Neuron (in vitro differentiated cells): Measurements from ENCODE around the gene DYNLL2.
A peak's percentile ranks its signal among the peaks of the same experiment; 100 is the strongest.
"Not testable (repeated sequence)": the region's sequence is repeated elsewhere in the genome, so short reads cannot be mapped to it uniquely, and the experiment has no call there.

Experiments used
- H2AFZ ChIP-seq: one replicate; pipeline ENCODE4 v1.6.1; 2013; ENCODE audit warnings: low read depth, mild to moderate bottlenecking, inconsistent platforms, low read length, moderate library complexity
- H3K27me3 ChIP-seq: one replicate; pipeline ENCODE4 v1.6.1; 2013; ENCODE audit warnings: low read length; ENCODE audit not compliant: insufficient read depth
- H3K36me3 ChIP-seq: one replicate; pipeline ENCODE4 v1.6.1; 2013; ENCODE audit warnings: low read length; ENCODE audit not compliant: insufficient read depth
- H3K4me1 ChIP-seq: one replicate; pipeline ENCODE4 v1.6.1; 2013; ENCODE audit warnings: low read length; ENCODE audit not compliant: insufficient read depth
- H3K4me3 ChIP-seq: 2 replicates; pipeline ENCODE4 v1.5.1; 2013; ENCODE audit warnings: mild to moderate bottlenecking, low read length, moderate library complexity
- H3K9me3 ChIP-seq: one replicate; pipeline ENCODE4 v1.6.1; 2013; ENCODE audit warnings: low read length

The DYNLL2 gene

GRCh38 chr17:58052945-58053715 is 30.1 kb upstream of the DYNLL2 start:
- Histone ChIP-seq H3K4me3 (no peak overlapping the region), H3K4me1 (peaks cover 9% of the 10 kb centered on the region), H3K27me3 (peaks cover 11% of the 10 kb centered on the region), H3K36me3 (no peaks in the 10 kb centered on the region), H2AFZ (no peak overlapping the region), H3K9me3 (no peaks in the 10 kb centered on the region)

DNA sequence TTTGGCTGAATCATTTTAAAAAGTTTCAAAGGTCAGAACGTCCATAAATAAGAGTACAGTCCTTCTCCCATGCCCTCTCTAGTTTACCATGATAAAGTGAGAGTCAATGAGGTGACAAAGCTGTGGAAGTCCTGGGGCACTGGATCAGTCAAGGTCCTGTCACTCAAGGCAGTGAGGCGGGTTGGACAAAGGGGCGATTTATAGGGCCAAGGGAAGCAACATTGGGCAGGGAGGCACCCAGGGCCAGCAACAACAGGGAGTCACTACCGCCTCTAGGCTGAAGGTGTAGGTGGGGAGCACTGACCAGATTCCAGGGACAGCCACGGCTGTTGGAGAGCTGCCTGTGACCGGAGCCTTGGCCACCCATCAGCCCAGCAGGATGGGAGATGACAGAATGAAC is 28.6 kb upstream of the DYNLL2 start:
- H3K36me3 ChIP-seq: no peaks in the 10 kb centered on the region
- H3K4me1 ChIP-seq: peaks cover 9% of the 10 kb centered on the region
- peaks cover 8% of the 10 kb centered on the region for H3K27me3 ChIP-seq
- no peaks in the 10 kb centered on the region for H3K9me3 ChIP-seq
- no peak overlapping the region for H3K4me3 ChIP-seq
- no peak overlapping the region for H2AFZ ChIP-seq

DNA sequence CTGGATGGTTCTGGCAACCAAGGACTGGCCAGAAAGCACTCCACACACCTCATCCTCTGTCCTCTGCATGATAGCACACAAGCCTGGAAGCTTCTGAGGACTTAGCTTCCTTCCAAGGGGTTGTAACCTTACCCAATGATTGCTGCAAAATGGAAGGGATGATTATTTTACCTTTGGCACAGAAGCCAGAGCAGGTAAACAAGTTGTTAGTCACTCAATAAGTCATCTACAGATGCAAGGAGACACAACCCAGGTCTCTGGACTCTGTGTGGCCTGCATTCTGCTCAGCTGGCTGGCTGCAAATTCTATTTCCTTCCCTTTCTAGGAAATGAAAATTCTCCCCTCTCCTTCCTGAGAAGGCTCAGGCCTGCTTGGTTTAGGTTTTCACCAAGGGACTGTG is 26.7 kb upstream of the DYNLL2 start:
- Histone ChIP-seq H3K9me3 (no peaks in the 10 kb centered on the region), H3K36me3 (no peaks in the 10 kb centered on the region), H3K4me1 (peaks cover 9% of the 10 kb centered on the region), H3K27me3 (peaks cover 16% of the 10 kb centered on the region), H3K4me3 (no peak overlapping the region), H2AFZ (no peak overlapping the region)

- Histone ChIP-seq H2AFZ (no peak overlapping the region), H3K27me3 (peaks cover 14% of the 10 kb centered on the region), H3K9me3 (no peaks in the 10 kb centered on the region), H3K36me3 (no peaks in the 10 kb centered on the region), H3K4me1 (peaks cover 9% of the 10 kb centered on the region), H3K4me3 (no peak overlapping the region)
These were observed 24.1 kb upstream of the DYNLL2 start for GRCh38 chr17:58059141-58059540.

DNA sequence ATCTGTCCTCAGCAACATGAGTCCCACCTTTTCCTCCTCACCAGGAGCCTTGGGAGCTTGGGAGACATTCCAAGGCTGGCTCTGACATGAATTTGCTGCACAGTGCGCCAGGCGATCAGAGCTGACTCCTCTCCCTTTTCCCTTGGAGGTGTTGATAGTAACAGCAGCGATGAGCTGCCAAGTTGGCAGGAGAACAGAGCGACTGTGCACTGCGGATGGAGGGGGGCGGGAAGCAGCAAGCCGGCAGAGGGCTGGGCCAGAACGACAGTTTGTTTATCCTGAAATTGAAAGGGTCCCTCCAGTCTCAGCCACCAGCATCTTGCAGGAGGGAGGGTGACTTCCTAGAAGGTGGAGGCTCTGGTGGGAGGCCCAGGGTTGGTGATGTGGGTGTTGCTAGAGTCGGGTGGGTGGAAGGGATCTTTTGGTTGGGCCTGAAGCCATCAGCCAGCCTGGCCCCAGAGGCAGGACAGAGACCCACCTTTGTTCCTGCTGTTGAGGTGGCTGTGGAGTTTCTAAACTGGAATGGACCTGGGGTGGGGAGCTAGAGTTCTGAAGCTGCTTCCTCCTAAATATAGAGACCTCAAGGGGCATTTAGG is 22.5 kb upstream of the DYNLL2 start:
- peaks cover 9% of the 10 kb centered on the region for H3K4me1 ChIP-seq
- H3K4me3 ChIP-seq: no peak overlapping the region
- H3K36me3 ChIP-seq: no peaks in the 10 kb centered on the region
- no peak overlapping the region for H2AFZ ChIP-seq
- no peaks in the 10 kb centered on the region for H3K9me3 ChIP-seq
- peaks cover 16% of the 10 kb centered on the region for H3K27me3 ChIP-seq

GRCh38 chr17:58061672-58062071 is 21.5 kb upstream of the DYNLL2 start:
- no peak overlapping the region for H3K4me3 ChIP-seq
- H3K4me1 ChIP-seq: peaks cover 9% of the 10 kb centered on the region
- peaks cover 19% of the 10 kb centered on the region for H3K27me3 ChIP-seq
- H3K9me3 ChIP-seq: no peaks in the 10 kb centered on the region
- no peaks in the 10 kb centered on the region for H3K36me3 ChIP-seq
- H2AFZ ChIP-seq: no peak overlapping the region

DNA sequence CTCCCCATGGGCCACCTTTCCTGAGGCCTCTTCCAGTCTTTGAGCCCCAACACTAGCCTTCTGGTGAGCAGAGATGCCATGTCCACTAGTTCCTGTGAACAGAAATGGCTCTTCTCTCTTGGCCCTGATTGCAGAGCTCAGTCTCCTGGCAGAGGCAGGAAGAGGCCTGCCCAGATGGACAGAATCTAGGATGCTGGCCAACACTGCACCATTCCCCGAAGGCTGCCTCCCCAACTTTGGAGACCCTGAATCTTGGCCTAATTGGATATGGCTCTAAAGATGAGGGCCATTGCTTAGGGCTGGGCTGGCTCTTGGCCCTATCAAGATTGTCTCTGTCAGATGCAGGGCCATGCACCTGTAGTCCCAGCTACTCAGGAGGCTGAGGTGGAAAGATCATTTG is 18.0 kb upstream of the DYNLL2 start:
- Histone ChIP-seq H3K27me3 (peaks cover 32% of the 10 kb centered on the region), H3K4me3 (no peak overlapping the region), H3K4me1 (no peaks in the 10 kb centered on the region)

GRCh38 chr17:58066401-58066800 is 16.8 kb upstream of the DYNLL2 start:
- peaks cover 22% of the 10 kb centered on the region for H3K27me3 ChIP-seq
- H3K36me3 ChIP-seq: no peaks in the 10 kb centered on the region
- no peaks in the 10 kb centered on the region for H3K9me3 ChIP-seq
- no peak overlapping the region for H3K4me3 ChIP-seq
- H2AFZ ChIP-seq: no peak overlapping the region
- H3K4me1 ChIP-seq: no peaks in the 10 kb centered on the region

More for the DNA sequence above, 18.0 kb upstream of the DYNLL2 start:
- Histone ChIP-seq H3K36me3 (no peaks in the 10 kb centered on the region), H3K9me3 (no peaks in the 10 kb centered on the region), H2AFZ (no peak overlapping the region)

DNA sequence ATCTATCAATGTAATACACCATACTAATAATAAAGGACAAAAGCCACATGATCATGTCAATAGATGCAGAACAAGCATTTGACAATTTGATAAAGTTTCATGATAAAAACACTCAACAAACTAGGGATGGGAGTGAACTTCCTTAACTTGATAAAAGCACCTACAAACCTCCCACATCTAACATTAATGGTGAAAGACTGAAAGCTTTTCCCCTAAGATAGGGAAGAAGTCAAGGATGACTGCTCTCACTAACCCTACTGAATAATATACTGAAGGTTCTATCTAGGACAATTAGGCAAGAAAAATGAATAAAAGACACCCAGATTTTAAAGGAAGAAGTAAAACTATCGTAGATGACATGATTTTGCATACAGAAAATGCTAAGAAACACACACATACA is 10.4 kb upstream of the DYNLL2 start:
- Histone ChIP-seq H3K4me3 (no peak overlapping the region), H3K36me3 (no peaks in the 10 kb centered on the region), H3K27me3 (peaks cover 5% of the 10 kb centered on the region), H3K4me1 (no peaks in the 10 kb centered on the region), H3K9me3 (no peaks in the 10 kb centered on the region), H2AFZ (no peak overlapping the region)

DNA sequence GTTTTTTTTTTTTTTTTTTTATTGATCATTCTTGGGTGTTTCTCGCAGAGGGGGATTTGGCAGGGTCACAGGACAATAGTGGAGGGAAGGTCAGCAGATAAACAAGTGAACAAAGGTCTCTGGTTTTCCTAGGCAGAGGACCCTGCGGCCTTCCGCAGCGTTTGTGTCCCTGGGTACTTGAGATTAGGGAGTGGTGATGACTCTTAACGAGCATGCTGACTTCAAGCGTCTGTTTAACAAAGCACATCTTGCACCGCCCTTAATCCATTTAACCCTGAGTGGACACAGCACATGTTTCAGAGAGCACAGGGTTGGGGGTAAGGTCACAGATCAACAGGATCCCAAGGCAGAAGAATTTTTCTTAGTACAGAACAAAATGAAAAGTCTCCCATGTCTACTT is 10.0 kb upstream of the DYNLL2 start:
- H3K27me3 ChIP-seq, H3K4me3 ChIP-seq, H2AFZ ChIP-seq: not testable (repeated sequence)

GRCh38 chr17:58074406-58074805 is 8.8 kb upstream of the DYNLL2 start:
- H3K27me3 ChIP-seq, H3K4me1 ChIP-seq: not testable (repeated sequence)

More for the DNA sequence above, 10.0 kb upstream of the DYNLL2 start:
- not testable (repeated sequence) for H3K36me3 ChIP-seq, H3K4me1 ChIP-seq, H3K9me3 ChIP-seq

GRCh38 chr17:58079300-58080033 is 3.8 kb upstream of the DYNLL2 start:
- no peak overlapping the region for H3K4me3 ChIP-seq
- H3K36me3 ChIP-seq: no peaks in the 10 kb centered on the region
- no peaks in the 10 kb centered on the region for H3K9me3 ChIP-seq
- H2AFZ ChIP-seq: no peak overlapping the region
- H3K4me1 ChIP-seq: peaks cover 21% of the 10 kb centered on the region
- H3K27me3 ChIP-seq: no peaks in the 10 kb centered on the region

More at GRCh38 chr17:58074406-58074805, 8.8 kb upstream of the DYNLL2 start:
- not testable (repeated sequence) for H3K36me3 ChIP-seq, H3K9me3 ChIP-seq, H3K4me3 ChIP-seq, H2AFZ ChIP-seq

- no peaks in the 10 kb centered on the region for H3K27me3 ChIP-seq
- H3K9me3 ChIP-seq: no peaks in the 10 kb centered on the region
- H3K4me3 ChIP-seq: peak overlapping the region; percentile 56
- H2AFZ ChIP-seq: no peak overlapping the region
- H3K4me1 ChIP-seq: peaks cover 42% of the 10 kb centered on the region
- peaks cover 20% of the 10 kb centered on the region for H3K36me3 ChIP-seq
These were observed 1.4 kb upstream of the DYNLL2 start for GRCh38 chr17:58081646-58082340.
